Measurements from ENCODE around the gene MCRIP2.

Gene MCRIP2

DNA sequence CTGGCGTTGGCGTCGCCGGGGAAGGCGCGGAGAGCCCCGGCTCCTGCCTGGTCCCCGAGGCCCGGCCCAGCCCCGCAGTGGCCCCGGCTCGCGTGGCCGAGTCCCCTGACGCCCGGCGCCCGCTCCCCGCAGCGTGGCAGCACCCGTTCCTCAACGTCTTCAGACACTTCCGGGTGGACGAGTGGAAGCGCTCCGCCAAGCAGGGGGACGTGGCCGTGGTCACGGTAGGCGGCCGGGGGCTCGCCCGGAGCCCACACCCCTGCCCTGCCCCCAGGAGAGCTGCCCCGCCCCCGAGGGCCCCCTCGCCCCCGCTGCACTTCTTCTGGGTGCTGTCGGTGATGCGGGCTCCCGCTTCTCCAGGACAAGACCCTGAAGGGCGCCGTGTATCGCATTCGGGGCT lies 8.0 kb downstream of the MCRIP2 start:
- DNase-seq, result peak; percentile 53

DNA sequence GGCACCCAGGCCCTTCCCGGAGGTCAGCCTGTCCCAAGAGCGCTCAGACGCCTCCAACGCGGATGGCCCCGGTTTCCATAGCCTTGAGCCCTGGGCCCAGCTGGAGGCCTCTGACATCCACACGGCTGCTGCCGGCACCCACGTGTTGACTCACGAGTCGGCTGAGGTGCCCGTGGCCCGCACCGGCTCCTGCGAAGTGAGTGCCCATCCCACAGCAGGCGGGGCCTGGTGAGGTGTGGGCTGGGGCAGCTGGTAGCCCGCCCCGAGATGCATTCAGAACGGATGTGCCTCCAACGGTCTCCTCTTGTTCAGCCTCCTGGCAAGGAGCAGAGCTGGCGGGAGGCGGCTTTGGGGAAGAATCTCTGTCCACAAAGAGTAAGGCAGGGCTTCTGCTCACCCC lies 10.2 kb downstream of the MCRIP2 start:
- no peak for DNase-seq

DNA sequence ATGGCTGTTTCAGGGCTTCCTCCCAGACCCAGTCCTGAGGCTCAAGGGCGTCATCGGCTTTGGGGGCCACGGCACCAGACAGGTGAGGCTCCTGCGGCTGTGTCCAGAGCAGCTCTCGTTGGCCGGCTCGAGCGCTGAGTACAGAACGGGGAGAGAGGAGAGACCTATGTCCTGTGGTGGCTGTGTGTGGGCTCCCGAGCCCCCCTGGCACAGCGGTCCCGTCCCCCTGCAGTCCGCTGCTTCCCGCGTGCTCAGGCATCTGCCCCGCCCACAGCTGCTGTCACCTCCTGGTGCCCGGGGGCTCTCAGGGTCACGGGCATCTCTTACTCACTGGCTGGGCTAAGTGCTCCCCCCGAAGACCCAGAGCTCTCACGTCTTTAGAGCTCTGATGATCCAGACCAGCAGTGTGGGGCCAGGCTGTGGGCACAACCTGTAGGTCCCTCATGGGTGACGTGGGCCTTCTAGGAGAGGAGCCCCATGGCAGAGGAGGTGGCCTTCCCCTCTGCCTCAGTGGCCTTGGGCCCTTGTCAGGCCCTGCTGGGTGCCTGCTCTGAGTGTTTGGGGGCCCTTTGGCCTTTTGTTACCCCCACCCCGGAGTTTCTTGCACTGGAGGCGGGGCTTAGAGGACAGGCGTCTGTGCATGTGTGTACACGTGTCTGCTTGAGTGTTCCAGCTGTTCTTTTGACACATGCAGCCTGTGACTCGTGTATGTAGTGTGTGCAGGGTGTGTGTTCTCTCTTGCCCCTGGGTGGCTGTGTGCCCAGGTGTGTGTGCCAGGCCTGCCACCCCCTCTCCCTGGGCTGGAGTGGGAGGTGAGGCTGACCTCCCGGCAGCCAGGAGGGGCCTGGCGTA lies 11.1 kb downstream of the MCRIP2 start:
- DNase-seq, result no peak

DNA sequence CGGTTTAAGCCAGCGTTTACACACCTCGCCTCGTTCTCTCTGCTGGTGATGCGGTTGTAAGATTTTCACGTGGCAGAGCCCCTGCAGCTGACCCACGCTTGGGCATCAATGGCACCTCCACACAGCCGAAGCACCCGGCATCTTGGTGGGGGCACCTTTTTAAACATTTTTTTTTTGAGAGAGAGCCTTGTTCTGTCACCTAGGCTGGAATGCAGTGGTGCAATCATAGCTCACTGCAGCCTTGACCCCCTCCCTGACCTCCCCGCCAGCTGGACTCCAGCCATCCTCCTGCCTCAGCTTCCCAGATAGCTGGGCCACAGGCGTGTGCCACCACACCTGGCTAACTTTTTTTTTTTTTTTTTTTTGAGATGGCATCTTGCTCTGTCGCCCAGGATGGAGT lies 12.4 kb downstream of the MCRIP2 start:
- no peak for DNase-seq

DNA sequence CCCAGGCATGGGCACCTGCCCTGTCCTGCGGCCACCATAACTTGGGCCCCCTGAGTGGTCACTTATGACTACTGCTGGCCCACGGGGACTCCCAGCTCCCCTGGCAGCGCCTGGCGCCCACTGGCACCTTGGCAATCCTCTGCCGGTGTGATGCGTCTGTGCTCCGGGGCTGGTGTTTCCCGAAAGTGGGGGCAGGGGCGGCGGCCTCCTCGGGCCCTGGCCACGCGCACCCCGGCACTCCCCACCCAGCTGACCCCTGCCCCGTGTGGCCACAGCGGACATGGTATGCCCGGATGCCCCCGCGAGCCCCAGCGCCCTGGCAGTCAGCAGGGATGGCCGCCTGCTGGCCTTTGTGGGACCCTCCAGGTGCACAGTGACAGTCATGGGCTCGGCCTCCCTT lies 15.9 kb downstream of the MCRIP2 start:
- DNase-seq, result no peak

DNA sequence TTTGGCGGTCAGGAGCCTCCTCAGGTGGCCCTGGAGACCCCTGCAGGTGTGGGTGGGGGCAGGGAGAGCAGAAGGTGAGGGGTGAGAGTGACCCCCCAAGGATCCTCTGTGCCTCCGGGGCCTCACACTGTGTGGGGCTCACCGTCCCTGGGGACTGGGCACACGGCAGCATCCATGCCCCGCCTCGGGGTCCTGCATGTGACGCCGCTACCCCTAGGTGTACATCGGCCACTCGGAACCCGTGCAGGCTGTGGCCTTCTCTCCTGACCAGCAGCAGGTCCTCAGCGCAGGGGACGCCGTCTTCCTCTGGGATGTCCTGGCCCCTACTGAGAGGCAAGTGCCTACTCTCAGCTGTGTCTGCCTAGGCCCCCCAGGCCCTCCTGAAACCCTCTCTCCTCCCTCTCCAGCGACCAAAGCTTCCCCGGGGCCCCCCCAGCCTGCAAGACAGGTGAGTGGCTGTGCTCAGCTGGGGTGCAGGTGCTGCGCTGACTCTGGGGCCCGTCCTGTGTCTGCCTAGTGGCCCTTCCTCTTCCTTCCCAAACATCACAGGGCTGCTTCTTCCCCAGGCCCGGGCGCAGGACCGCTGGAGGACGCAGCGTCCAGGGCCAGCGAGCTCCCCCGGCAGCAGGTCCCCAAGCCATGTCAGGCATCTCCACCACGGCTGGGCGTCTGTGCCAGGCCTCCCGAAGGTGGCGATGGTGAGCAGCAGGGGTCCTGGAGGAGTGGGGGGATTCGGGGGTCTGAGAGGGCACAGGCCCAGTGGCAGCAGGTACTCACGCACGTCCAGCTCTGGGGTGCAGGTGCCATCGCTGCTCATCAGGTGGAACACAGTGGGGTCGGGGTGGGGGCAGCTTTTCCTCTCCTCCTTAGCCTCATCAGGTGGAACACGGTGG lies 17.3 kb downstream of the MCRIP2 start:
- DNase-seq, result no peak

DNA sequence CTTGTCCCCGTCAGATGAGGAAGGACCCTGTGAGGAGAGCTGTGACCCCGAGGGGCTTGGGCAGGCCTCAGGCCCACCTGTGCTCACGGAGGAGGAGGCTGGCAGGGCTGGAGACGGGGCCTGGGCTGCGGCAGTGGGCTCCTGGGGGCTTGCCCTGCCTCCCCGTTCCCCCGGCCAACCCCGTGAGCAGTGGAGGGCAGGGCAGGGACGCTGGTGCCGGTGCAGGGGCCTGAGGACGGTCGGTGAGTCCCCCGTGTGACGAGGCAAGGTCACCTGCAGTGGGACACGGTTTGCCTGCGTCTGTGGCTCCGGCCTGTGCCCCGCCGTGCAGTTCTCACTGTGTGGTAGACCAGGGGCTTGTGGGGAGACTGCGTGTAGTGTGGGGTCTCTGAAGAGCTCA lies 18.0 kb downstream of the MCRIP2 start:
- DNase-seq, result no peak

DNA sequence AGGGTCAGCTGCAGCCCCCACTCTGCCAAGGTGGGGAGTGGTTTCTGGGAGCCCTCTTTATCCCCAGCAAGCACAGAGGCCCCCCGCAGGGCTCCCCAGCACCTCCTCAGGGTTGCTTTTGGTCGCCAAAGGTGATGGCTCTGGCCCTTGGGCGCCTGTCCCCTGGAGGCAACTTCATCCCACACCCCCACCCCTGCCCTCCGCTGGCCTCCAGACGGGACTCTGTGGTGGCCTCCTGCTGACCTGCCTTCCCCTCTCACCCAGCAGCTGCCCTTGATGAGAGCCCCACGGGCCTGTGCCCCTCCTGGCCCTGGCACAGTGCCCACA lies 18.5 kb downstream of the MCRIP2 start:
- no peak for DNase-seq

DNA sequence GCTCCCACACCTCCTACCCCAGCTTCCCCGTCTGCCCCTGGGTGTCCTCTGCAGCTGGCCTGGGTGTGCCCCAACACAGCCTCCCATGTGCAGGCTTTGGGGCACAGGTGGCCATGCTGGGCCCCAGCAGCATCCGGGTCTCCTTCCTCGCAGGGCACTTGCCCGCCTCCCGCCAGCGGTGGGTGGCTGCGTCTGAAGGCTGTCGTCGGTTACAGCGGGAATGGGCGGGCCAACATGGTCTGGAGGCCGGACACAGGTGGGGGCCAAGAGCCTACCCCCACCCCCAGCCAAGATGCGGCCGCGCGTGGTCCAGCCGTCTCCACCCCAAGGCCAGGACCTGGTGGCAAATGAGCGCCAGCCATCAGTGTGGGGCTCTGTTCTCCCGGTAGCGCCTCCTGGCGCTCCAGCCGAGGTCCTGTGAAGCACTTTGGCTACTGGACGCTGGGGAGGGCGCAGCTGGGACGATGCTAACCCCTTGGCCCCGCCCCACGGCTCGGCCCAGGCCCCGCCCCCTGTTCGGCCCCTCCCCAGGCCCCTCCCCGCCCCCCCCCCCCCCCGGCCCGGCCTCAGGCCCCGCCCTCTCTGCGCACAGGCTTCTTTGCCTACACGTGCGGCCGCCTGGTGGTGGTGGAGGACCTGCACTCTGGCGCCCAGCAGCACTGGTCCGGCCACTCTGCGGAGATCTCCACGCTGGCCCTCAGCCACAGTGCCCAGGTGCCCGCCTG lies 19.0 kb downstream of the MCRIP2 start:
- peak; percentile 82 for DNase-seq

DNA sequence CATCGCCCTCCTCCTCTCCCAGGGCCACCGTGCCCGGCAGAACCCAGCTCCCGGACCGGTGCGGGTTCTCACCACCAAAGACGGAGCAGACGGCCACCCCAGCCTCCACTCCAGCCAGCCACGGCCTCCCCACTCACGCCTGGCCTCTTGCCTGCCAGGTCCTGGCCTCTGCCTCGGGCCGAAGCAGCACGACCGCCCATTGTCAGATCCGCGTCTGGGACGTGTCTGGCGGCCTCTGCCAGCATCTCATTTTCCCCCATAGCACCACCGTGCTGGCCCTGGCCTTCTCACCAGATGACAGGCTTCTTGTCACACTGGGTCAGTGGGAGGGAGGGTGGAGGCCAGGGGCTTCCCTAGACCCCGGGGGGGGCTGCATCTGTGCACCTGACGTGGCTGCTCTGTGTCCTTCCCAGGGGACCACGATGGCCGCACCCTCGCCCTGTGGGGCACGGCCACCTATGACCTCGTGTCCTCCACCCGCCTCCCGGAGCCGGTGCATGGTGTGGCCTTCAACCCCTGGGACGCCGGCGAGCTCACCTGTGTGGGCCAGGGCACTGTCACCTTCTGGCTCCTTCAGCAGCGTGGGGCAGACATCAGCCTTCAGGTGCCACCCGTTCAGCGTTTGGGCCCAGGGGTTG lies 19.7 kb downstream of the MCRIP2 start:
- DNase-seq, result no peak

DNA sequence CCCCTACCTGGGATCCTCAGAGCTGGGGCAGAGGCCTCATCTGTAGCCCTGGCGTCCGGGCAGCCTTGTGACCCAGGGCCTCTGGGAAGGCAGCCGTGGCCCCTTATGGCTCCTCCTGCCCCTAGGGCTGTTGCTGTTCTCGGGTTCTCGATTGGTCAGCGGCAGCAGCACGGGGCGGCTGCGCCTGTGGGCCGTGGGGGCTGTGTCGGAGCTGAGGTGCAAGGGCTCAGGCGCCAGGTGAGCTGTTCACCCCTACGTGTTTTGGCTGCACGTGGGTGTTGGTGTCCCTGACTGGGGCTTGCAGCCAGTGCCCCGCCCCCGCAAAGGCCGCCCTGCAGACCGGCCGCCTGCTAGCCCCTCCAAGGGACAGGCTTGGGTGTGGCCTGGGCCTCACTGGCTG lies 20.5 kb downstream of the MCRIP2 start:
- DNase-seq, result no peak

DNA sequence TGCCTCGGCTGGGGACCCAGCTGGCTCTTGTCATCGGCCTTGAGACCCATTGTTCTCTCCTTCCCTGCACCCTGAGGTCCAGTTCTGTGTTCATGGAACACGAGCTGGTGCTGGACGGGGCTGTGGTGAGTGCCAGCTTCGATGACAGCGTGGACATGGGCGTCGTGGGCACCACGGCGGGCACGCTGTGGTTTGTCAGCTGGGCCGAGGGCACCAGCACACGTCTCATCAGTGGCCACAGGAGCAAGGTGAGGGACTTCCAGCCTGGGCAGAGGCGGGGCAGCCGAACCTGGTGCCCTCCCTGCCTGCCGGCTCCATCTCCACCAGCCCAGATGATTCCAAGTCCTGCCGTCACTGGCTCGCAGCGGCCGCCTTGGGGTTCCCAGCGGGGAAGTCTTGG lies 21.0 kb downstream of the MCRIP2 start:
- DNase-seq, result no peak

DNA sequence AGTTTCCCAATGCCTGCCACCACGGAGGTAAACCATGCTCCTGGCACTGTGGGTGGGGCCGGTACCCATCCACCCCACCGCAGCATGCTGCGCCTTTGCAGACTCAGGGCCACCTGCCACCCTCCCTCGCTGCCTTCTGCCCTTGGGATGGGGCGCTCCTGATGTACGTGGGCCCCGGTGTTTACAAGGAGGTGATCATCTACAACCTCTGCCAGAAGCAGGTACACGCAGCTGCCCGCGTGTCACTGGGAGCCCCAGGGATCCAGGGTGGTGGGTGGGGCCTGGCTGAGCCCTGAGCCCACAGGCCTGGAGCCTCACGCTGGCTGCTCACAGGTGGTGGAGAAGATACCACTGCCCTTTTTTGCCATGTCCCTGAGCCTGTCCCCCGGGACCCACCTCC lies 24.9 kb downstream of the MCRIP2 start:
- no peak for DNase-seq

DNA sequence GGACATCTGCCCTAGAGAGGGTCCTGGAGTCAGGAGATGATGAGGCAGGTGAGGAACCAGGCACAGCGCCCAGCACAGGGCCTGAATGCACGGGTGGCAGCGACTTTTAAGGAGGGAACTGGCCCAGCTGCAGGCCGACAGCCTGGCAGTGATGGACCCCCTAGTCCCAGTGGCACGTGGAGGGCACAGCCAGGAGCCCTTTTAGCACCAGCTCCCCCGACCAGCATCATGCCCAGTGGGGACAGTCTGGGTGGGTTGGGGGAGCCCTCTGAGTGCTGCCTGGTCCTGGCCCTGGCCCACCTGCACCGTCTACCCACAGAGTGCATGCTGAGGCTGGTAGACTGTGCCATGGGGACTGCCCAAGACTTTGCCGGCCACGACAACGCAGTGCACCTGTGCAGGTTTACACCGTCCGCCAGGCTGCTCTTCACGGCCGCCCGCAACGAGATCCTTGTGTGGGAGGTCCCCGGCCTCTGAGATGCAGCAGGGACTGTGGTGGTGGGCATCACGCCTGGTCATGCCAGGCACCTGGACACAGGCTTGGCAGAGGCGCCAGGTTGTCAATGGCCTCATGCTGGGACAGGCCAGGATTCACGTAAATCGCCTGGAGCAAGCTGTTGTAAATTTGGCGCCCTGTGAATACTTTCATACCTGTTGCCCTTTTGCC lies 25.6 kb downstream of the MCRIP2 start:
- DNase-seq, result no peak

DNA sequence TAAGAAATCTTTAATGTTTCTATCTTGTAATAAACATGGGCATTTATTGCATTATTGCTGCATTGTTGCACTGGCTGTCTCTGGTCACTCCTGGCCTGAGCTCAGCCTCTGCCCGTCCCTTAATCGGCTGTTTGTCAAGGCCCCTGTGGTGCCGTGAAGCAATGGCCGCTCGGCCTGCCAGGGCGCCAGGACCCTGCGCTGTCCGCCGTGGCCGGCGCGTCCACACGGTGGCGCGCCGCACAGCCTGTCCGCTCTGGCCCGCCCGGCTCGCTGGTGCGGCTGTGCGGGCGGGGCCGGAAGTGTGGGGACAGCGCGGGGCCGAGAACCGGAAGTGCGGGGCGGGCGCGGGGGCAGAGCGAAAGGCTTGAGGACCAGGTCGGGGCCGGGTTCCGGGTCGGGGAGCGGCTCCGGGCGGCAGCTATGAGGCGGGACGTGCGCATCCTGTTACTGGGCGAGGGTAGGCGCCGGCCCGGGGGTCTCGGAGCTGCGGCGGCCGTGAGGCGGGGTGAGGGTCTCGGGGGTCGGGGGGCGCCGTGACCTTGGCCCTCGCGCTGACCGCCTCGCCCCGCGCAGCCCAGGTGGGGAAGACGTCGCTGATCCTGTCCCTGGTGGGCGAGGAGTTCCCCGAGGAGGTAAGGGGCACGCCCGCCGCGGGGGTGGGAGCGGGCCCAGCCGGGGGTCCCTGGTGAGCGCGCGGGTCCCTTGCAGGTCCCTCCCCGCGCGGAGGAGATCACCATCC lies 26.3 kb downstream of the MCRIP2 start, which contains the start of gene RHOT2:
Gene RHOT2, plus strand, starts transcription at position 353 of the 739 bp plus-strand sequence. Its CDS starts 68 bp downstream, at position 421.
- peak; percentile 97 for DNase-seq

DNA sequence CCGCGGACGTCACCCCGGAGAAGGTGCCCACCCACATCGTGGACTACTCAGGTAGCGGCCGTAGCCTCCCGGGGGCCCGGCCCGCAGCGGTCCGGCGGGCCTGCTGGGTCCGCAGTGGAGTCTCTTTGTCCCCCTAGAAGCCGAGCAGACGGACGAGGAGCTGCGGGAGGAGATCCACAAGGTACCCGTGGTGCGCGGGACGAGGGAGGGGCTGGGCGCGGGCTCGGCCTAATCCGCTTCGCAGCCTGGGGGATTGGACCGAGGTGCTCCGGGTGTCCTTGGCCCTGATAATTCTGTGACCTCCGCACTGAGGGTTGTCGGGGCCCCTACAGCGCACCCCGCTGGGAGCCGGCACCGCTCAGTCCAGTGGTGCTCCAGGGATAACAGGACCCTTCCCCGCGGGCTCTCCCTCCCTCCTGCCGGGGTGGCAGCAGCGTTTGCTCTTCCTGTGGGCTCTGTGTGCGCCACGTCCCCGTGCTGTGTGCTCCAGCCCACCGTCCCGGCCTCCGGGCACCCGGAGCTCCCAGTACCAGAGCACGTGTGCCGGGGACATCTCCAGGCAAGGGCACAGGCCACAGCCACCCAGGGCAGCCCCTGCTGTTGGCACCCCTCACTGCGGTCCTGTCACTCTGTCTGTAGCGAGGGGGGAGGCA lies 27.0 kb downstream of the MCRIP2 start:
- no peak for DNase-seq

DNA sequence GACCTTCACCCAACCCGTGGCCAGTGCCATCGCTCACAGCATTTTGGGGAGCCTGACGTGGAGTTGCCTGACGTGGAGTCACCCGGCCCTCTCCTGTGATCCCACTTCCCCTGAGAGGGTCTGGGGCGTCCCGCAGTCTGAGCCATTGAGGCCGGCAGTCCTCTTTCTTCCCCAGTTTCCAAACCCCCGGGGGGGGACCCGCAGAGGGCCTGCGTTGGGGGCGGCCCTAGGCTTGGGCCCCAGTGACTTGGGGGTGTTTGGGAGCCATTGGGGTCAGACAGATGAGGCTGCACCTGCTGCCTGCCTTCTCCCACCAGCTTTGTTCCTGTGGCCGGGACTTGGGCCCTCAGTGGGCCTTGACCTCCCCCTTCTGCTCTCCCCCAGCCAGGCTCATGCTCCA lies 28.0 kb downstream of the MCRIP2 start:
- no peak for DNase-seq

DNA sequence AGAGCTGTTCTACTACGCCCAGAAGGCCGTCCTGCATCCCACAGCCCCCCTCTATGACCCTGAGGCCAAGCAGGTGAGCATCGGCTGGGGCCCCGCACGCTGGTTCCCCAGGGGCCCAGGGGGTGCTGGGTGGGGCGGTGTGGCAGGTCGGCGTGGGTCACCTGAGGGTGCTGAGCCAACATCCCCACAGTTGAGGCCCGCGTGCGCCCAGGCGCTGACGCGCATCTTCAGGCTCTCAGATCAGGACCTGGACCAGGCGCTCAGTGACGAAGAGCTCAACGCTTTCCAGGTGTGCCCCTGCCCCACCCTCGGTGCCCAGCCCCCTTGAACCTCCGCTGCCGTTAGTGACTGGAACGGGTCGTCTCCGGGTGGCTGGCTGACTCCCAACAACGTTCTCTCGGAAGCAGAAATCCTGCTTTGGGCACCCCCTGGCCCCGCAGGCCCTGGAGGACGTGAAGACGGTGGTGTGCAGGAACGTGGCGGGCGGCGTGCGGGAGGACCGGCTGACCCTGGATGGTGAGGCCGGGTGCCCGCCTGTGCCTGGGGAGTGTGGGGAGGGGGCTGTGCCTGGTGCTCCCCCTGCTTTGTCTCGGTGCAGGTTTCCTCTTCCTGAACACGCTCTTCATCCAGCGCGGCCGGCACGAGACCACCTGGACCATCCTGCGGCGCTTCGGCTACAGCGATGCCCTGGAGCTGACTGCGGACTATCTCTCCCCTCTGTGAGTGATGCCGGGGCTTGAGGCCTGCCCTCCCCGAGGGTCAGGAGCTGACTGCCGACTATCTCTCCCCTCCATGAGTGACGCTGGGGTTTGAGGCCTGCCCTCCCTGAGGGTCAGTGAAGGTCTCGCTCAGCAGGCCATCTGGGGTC lies 29.1 kb downstream of the MCRIP2 start:
- DNase-seq, result no peak

DNA sequence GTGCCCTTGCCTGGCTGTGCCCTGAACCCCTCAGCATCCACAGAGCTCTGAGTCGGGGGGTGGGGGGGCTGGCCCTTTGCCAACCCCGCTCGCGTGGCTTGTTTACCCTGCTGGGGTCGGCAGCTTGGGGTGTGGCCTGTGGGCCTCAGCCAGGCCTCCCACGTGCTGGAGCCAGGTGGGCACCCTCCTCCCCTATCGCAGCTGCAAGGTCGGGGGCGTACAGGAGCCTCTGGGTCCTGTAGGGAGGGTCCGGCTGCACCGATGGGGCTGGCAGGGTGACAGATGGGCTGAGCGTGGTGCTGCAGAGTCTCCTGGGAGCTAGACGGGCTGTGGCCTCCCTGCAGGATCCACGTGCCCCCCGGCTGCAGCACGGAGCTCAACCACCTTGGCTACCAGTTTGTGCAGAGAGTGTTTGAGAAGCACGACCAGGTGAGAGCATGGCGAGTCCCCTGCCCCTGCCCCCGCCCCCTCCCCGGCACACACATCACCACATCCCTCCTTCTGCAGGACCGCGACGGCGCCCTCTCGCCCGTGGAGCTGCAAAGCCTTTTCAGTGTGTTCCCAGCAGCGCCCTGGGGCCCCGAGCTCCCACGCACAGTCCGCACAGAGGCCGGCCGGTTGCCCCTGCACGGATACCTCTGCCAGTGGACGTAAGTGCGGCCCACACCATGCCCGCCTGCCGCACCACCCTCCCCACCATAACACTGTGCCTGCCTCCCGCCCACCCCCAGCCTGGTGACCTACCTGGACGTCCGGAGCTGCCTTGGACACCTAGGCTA lies 29.9 kb downstream of the MCRIP2 start:
- DNase-seq, result no peak

Data from stimulated activated CD4-positive, alpha-beta T cell treated with anti-CD3 and anti-CD28 coated beads, Interleukin-15, amount 100 ng/mL, for 24 hours (primary cell).